Thymus (tissue), 11 donors: ENCODE measurements around the gene LHPP. TPM values are rescaled to one million over a fixed set of nuclear protein-coding genes. Genes with fewer than 3 reads are reported as not detected.

ENCODE experiments used
- DNase-seq, 9 donors: peaks; one replicate each; pipeline ENCODE4 v3.0.0-alpha.2; 2013; ENCODE audit warnings: low spot score in 9 of 9, low read depth in 6 of 9, missing footprints in 1 of 9
- H3K27ac ChIP-seq, 2 donors: one replicate each; pipeline ENCODE4 v1.5.1; 2013; ENCODE audit warnings: control low read depth in 1 of 2, low read depth in 1 of 2, low read length in 1 of 2, mild to moderate bottlenecking in 1 of 2, moderate library complexity in 1 of 2
- H3K27me3 ChIP-seq, 2 donors: one replicate each; pipeline ENCODE4 v1.5.1; 2013; ENCODE audit warnings: low read length in 1 of 2; ENCODE audit not compliant: control insufficient read depth in 2 of 2, insufficient read depth in 1 of 2
- H3K36me3 ChIP-seq, 2 donors: one replicate each; pipeline ENCODE4 v1.5.1; 2013; ENCODE audit warnings: low read length in 1 of 2, mild to moderate bottlenecking in 1 of 2, moderate library complexity in 1 of 2; ENCODE audit not compliant: control insufficient read depth in 2 of 2, insufficient read depth in 2 of 2
- H3K4me1 ChIP-seq, 2 donors: one replicate each; pipeline ENCODE4 v1.5.1; 2013; ENCODE audit warnings: low read length in 2 of 2; ENCODE audit not compliant: control insufficient read depth in 2 of 2, insufficient read depth in 2 of 2
- H3K4me3 ChIP-seq, 2 donors: one replicate each; pipeline ENCODE4 v1.5.1; 2013; ENCODE audit warnings: low read length in 2 of 2, control low read depth in 1 of 2, mild to moderate bottlenecking in 1 of 2
- H3K9me3 ChIP-seq, 2 donors: one replicate each; pipeline ENCODE4 v1.5.1; 2013; ENCODE audit warnings: low read length in 1 of 2, mild to moderate bottlenecking in 1 of 2; ENCODE audit not compliant: control insufficient read depth in 2 of 2, insufficient read depth in 1 of 2
- WGBS: extraction: QIAGEN DNeasy Blood & Tissue Kit; methylation state at CpG from one replicate; pipeline ENCODE4 v1.1.7; 2013; 5-methylcytosine and 5-hydroxymethylcytosine counted together
- polyA plus RNA-seq: library from polyadenylated mRNA; stranded (reverse); fragments of 200-250 nt; gene quantifications from one replicate; pipeline ENCODE4 v1.2.3, GENCODE V29; 2013
- total RNA-seq: library from RNA; stranded (reverse); fragments of 120-200 nt; gene quantifications from one replicate; pipeline ENCODE4 v1.2.4, GENCODE V29; 2013
- donor health status: healthy.

The LHPP gene
- total and polyA plus RNA-seq, 2 donors, result 6.3 to 13.5 TPM

DNA sequence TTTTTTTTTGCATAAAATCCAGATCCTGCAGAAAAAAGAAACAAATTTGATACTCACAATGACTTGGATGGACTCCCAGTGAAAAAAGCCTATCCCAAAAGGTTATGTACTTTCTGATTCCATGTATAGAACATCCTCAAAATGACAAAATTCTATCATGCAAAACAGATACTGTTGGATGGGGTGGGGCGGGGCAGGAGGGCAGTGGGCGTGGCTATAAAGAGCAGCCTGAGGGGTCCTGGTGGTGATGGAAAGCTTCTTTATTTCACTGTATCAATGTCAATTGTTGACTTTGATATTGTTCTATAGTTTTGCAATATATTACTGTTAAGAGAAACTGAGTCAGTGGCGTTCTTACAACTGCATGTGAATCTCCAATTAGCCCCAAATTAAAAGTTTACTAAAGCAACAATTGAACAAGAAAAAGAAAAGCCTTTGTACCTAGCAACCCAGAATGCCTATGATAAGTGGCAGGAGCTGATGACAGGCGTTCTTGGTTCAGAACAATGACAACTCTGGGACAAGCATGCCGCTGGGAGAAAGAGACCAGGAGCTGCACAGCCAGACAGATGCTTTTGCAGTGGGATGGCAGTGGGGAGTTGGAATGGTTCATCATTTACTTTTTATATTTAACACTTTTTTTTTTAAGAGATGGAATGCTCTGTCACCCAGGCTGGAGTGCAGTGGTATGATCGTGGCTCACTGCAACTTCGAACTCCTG is 101.9 kb downstream of the LHPP start:
- 97% methylated on average over 7 of the region's 7 CpGs for WGBS
- no peak for DNase-seq

DNA sequence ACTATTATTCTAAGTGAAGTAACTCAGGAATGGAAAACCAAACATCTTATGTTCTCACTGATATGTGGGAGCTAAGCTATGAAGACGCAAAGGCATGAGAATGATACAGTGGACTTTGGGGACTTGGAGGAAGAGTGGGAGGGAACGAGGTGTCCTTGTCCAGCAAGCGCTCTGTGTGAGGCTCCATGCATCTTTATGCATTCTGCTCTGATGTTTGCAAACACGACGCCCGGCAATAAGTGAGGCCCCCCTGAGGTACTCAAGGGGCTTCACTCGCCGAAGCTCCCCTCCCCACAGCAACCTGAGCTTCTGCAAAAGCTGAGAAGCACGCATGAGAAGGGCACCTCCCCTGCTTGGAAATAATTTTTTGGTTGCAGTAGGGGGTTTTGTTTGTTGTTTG is 103.3 kb downstream of the LHPP start:
- Histone ChIP-seq H3K27me3 (peaks cover 0 to 2% of the 10 kb centered on the region in 2 donors), H3K9me3 (peaks cover 3 to 9% of the 10 kb centered on the region in 2 donors), H3K36me3 (no peaks in the 10 kb centered on the region), H3K4me3 (no peak overlapping the region), H3K27ac (no peak overlapping the region), H3K4me1 (peaks cover 0 to under 1% of the 10 kb centered on the region in 2 donors)
- no peak for DNase-seq
- WGBS, result 92% methylated on average over 9 of the region's 9 CpGs

More for the DNA sequence above, 101.9 kb downstream of the LHPP start:
- Histone ChIP-seq H3K27ac (no peak overlapping the region), H3K27me3 (peaks cover 0 to 2% of the 10 kb centered on the region in 2 donors), H3K4me3 (no peak overlapping the region), H3K36me3 (no peaks in the 10 kb centered on the region), H3K9me3 (peaks cover 3 to 13% of the 10 kb centered on the region in 2 donors), H3K4me1 (peaks cover 0 to 2% of the 10 kb centered on the region in 2 donors)

DNA sequence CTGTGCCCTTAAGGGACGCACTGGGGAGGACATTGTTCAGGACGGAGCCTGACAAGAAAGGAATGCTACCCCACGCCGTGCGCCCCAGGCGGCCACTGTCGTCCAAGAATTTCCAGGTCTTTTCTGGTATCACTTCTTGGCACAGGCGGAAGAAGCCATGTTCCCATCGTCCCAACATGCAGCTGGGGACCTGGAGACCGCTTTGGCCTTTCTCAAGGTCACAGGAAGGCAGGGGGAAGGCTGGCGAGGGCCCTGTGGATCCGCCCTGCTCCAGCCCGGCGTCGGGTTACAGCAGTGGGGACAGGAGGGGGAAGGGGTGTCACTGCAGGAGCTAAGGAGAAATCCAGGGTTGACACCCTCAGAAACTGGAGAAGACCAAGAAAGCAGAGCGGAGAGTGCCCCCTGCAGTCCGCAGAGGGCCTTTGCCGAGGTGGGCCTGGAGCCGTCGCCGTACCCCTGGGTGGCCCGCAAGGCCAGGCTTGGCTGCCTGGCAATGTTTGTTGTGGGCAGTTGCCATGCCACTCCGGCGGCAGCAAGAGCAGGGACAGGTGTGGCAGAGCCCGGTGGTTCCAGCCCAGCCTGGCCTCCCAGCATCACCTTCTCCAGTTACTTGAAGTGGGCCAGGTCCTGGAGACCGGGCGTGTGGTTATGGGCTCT is 104.1 kb downstream of the LHPP start:
- peaks cover 3 to 9% of the 10 kb centered on the region in 2 donors for H3K9me3 ChIP-seq
- H3K4me3 ChIP-seq, result no peak overlapping the region
- H3K27ac ChIP-seq, result no peak overlapping the region
- no peaks in the 10 kb centered on the region for H3K36me3 ChIP-seq
- no peaks in the 10 kb centered on the region for H3K27me3 ChIP-seq
- peak in 2 of 9 donors; percentile 26 to 33 for DNase-seq
- H3K4me1 ChIP-seq, result no peaks in the 10 kb centered on the region
- 93% methylated on average over 27 of the region's 27 CpGs for WGBS

DNA sequence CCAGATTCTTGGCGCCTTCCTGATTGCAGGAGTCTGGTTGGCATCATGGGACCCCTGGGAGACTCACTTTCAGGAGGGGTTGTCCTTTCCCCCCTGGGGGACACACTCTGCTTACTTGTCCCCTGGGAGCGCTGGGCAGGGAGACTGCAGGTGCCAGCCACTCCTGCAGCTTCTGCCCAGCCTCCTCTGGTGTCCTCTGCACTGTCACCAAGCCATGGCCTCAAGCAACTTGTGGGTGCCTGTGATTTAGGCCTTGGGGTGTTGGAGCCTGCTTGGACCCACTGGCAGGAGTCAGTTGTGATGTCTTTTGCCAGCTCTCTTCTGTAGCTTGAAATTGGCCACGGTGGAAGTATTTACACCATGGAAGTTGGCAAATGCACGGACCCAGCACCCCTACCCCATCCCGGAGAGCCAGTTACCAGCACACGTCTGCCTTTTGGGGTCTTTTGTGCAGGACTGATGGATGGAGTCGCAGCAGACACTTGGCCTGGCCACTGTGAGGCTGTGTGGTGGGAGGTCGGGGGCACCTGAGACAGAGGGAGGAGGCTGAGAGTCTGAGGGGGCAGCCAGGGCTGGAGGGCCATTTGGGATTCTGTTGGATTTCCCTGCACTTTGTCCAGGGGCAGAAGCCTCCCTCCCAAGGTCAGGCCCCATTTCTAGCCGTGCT is 104.7 kb downstream of the LHPP start:
- Histone ChIP-seq H3K4me3 (no peak overlapping the region), H3K27ac (no peak overlapping the region), H3K27me3 (no peaks in the 10 kb centered on the region), H3K36me3 (no peaks in the 10 kb centered on the region), H3K9me3 (peaks cover 3 to 8% of the 10 kb centered on the region in 2 donors), H3K4me1 (no peaks in the 10 kb centered on the region)
- no peak for DNase-seq
- over 99% methylated on average over 9 of the region's 9 CpGs for WGBS

DNA sequence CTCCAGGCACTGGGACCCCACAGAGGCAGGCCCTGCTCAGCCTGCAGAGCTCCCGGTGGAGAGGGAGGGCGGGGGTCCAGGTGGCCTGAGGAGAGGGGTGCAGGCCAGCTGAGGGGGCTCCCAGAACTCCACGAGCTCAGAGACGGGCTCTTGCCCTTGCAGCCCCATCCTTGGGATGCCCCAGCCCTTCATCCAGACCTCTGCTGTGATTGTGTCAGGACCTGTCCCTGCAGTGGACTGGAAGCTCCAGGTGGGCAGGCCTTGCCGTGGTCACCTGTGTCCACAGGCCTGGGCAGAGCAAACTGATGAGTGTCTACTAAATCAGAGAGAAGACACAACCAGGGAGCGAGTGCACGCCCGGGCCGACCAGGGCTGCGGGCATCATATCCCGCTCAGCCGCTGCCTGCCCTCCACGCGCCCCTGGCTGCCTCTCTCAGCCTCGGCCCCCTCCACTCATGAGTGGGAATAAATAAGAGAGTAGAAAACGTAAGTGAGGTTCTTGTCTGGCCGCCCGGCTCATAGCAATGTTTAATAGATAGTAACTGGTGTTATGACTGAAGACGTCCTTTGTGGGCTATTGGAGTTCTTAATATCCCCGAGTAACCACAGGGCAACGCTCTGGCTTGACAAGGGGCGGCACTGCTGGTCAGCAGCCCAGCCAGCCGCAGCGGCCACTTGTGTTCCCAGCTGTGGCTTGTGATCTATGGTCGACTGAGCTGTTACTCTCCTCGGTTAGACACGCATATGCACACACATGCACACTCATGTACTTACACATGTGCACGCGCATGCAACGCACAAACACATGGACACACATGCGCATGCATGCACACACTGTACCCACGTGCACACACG is 105.6 kb downstream of the LHPP start:
- no peaks in the 10 kb centered on the region for H3K27me3 ChIP-seq
- H3K9me3 ChIP-seq, result no peaks in the 10 kb centered on the region
- H3K4me1 ChIP-seq, result no peaks in the 10 kb centered on the region
- no peak for DNase-seq
- H3K27ac ChIP-seq, result no peak overlapping the region
- H3K4me3 ChIP-seq, result no peak overlapping the region
- WGBS, result 96% methylated on average over 33 of the region's 33 CpGs
- H3K36me3 ChIP-seq, result no peaks in the 10 kb centered on the region

DNA sequence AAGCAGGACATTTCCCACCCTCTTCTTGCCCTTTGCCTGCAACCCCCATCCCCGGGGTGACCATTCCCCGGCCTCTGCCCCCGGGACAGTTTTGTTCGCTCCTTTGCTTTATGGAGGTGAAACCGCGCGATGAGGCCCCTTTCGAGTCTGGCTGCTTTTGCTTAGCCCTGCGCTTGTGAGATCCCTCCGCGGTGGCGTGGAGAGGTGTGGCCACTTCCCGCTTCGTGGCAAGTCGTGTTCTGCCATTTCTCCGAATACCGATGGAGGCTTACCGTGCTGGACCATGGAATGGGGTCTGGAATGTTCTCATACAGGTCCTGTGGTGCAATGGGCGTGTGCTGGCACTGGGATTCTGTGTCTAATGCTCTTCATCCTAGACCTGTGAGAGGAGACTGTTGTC is 106.7 kb downstream of the LHPP start:
- no peak for DNase-seq
- no peaks in the 10 kb centered on the region for H3K9me3 ChIP-seq
- H3K27ac ChIP-seq, result no peak overlapping the region
- no peaks in the 10 kb centered on the region for H3K27me3 ChIP-seq
- H3K4me3 ChIP-seq, result no peak overlapping the region
- 95% methylated on average over 19 of the region's 19 CpGs for WGBS
- H3K4me1 ChIP-seq, result no peaks in the 10 kb centered on the region
- H3K36me3 ChIP-seq, result no peaks in the 10 kb centered on the region

DNA sequence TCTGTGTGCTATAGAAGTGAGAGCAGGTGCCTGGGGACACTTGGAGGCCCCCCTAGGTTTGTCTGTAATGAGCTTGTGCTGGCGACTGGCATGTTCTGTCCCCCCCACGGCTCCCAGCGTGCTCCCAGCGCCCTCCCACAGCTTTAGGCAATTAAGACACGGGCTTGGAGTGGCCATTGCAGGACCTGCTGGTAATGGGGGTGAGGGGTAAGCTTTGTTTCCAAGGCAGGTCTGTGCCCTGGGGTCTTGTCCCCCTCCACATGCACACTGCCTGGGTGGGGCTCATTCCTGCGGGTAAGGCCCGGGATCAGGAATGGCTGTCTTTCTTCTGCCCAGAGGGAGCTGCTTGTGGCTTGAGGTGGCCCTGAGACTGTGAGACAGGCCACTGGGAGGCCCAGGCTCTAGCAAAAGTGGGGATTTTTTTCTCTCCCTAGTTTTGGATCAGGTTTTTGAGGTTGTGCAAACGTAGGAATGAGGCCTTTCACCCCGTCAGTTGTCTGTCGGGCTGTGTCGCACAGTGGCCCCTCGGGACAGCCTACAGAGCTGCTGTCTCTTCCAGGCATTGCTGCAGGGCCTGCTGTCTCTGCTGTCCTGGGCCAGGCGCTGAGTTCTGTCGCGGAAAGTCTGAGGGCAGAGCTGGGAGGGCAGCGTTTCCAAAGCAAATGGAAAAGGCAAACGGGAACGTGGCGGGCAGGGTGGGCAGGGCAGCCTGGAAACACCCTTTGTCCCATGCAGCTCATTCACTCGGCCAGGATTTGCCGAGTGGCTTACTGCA is 107.4 kb downstream of the LHPP start:
- 91% methylated on average over 21 of the region's 21 CpGs for WGBS
- no peak overlapping the region for H3K27ac ChIP-seq
- no peaks in the 10 kb centered on the region for H3K4me1 ChIP-seq
- no peak overlapping the region for H3K4me3 ChIP-seq
- H3K9me3 ChIP-seq, result no peaks in the 10 kb centered on the region
- no peak for DNase-seq
- H3K36me3 ChIP-seq, result no peaks in the 10 kb centered on the region
- no peaks in the 10 kb centered on the region for H3K27me3 ChIP-seq

DNA sequence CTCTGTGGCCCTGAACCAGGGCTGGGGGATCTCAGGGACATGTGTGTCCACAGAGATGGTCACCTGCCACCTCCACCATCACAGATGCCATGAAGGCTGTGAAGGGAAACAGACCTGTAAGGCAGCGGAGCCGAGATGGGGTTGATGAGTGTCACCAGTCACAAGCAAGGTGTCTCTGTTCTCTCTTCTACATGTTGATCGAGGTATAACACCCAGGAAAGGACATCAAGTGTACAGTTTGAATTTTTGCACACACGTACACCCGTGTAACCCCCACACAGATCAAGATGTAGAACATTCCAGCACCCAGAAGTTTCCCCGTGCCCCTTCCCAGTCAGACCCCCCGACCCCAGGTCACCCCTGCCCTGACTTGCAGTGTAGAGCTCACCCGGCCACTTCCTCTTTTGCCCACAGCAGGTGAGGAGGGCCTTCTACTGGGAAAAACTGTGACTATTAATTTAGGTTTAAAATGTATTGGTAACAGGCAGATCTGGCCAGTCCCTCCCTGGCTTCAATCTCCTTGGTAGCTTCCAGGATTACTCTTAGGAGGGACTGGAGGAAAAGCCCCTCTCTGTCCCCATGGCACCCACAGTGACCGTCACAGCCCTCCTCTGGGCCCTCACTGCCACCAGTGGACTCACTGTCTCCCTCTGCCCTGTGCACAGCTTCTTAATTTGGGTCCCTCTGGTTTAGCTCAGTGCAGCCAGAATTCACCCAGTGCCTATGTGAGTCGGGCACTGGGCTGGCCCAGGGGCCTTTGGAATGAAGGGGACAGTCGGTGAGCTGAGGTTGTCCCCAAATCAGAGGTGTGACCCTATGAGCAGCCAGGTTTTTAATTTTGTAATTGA is 108.2 kb downstream of the LHPP start:
- Histone ChIP-seq H3K4me3 (no peak overlapping the region), H3K9me3 (no peaks in the 10 kb centered on the region), H3K4me1 (no peaks in the 10 kb centered on the region), H3K27ac (no peak overlapping the region), H3K27me3 (no peaks in the 10 kb centered on the region), H3K36me3 (no peaks in the 10 kb centered on the region)
- no peak for DNase-seq
- WGBS, result 70% methylated on average over 11 of the region's 11 CpGs
